Neural cell (in vitro differentiated cells): ENCODE measurements around the gene OR2T11. TPM values are rescaled to one million over a fixed set of nuclear protein-coding genes. Genes with fewer than 3 reads are reported as not detected.
"Not testable (repeated sequence)": the region's sequence is repeated elsewhere in the genome, so short reads cannot be mapped to it uniquely, and the experiment has no call there.

Source experiments
- H2AFZ ChIP-seq: fragments of 200-600, 300-800 bp; sonication (generic), shearing (Covaris generic); 2 replicates; pipeline ENCODE4 v1.6.0; 2014; ENCODE audit warnings: low read depth, mild to moderate bottlenecking, antibody characterized with exemption, low read length, moderate library complexity
- H3F3A ChIP-seq: fragments of 200-600 bp; shearing (Covaris generic); 2 replicates; pipeline ENCODE4 v1.6.1; 2016; ENCODE audit warnings: mild to moderate bottlenecking, moderate library complexity, mixed read lengths, antibody characterized with exemption, low read length; ENCODE audit not compliant: insufficient read depth, poor library complexity, severe bottlenecking
- H3K27ac ChIP-seq: fragments of 200-600, 300-800 bp; sonication (generic), shearing (Covaris generic); 2 replicates; pipeline ENCODE4 v1.5.1; 2014; ENCODE audit warnings: mild to moderate bottlenecking, low read length, moderate library complexity
- H3K27me3 ChIP-seq: fragments of 300-800, 200-600 bp; sonication (generic), shearing (Covaris generic); 2 replicates; pipeline ENCODE4 v1.6.0; 2014; ENCODE audit warnings: mild to moderate bottlenecking, low read depth, low read length, moderate library complexity; ENCODE audit not compliant: insufficient read depth
- H3K36me3 ChIP-seq: fragments of 300-800, 200-600 bp; sonication (generic), shearing (Covaris generic); 2 replicates; pipeline ENCODE4 v1.5.1; 2014; ENCODE audit warnings: mild to moderate bottlenecking, antibody characterized with exemption, low read length, moderate library complexity; ENCODE audit not compliant: insufficient read depth
- H3K4me2 ChIP-seq: fragments of 300-800, 200-600 bp; sonication (generic), shearing (Covaris generic); 2 replicates; pipeline ENCODE4 v1.6.0; 2014; ENCODE audit warnings: mild to moderate bottlenecking, low read length
- H3K4me3 ChIP-seq: fragments of 300-800, 200-600 bp; sonication (generic), shearing (Covaris generic); 2 replicates; pipeline ENCODE4 v1.5.1; 2014; ENCODE audit warnings: mild to moderate bottlenecking, low read length, moderate library complexity
- H3K79me2 ChIP-seq: fragments of 200-600 bp; shearing (Covaris generic); replicated peaks from 2 replicates; pipeline ENCODE4 v1.6.0; 2014; ENCODE audit warnings: mild to moderate bottlenecking, low read length, moderate library complexity; ENCODE audit not compliant: insufficient read depth
- H3K9ac ChIP-seq: fragments of 300-800, 200-600 bp; sonication (generic), shearing (Covaris generic); 2 replicates; pipeline ENCODE4 v1.6.1; 2016; ENCODE audit warnings: mild to moderate bottlenecking, low read length, mixed read lengths
- H3K9me2 ChIP-seq: fragments of 200-600 bp; shearing (Covaris generic); 2 replicates; pipeline ENCODE4 v1.6.1; 2016; ENCODE audit warnings: mild to moderate bottlenecking, low read length, mixed read lengths; ENCODE audit not compliant: insufficient read depth
- H3K9me3 ChIP-seq: fragments of 200-600, 300-800 bp; sonication (generic), shearing (Covaris generic); 2 replicates; pipeline ENCODE4 v1.6.1; 2016; ENCODE audit warnings: mild to moderate bottlenecking, mixed run types, low read length, moderate library complexity, mixed read lengths
- H4K20me1 ChIP-seq: fragments of 200-600 bp; shearing (Covaris generic); 2 replicates; pipeline ENCODE4 v1.6.1; 2016; ENCODE audit warnings: mild to moderate bottlenecking, mixed run types; ENCODE audit not compliant: insufficient read depth
- CTCF ChIP-seq: fragments of 450-650 bp; IDR thresholded peaks from 2 replicates; pipeline ENCODE4 v1.5.1; 2014; ENCODE audit warnings: antibody characterized with exemption, mild to moderate bottlenecking, moderate library complexity; ENCODE audit not compliant: poor library complexity, severe bottlenecking
- EP300 ChIP-seq: fragments of 450-650 bp; conservative IDR thresholded peaks from 2 replicates; pipeline ENCODE4 v1.6.1; 2014; ENCODE audit warnings: antibody characterized with exemption, mild to moderate bottlenecking, moderate library complexity; ENCODE audit not compliant: poor library complexity, severe bottlenecking
- EZH2 ChIP-seq: fragments of 200-600, 300-800 bp; shearing (Covaris generic), sonication (generic); IDR thresholded peaks from 2 replicates; pipeline ENCODE4 v1.6.1; 2014; ENCODE audit warnings: antibody characterized with exemption, low read length, borderline replicate concordance, mild to moderate bottlenecking; ENCODE audit not compliant: insufficient read depth, poor library complexity, severe bottlenecking
- MXI1 ChIP-seq: fragments of 450-650 bp; conservative IDR thresholded peaks from 2 replicates; pipeline ENCODE4 v1.6.1; 2014; ENCODE audit warnings: antibody characterized with exemption, mild to moderate bottlenecking; ENCODE audit not compliant: poor library complexity, severe bottlenecking
- POLR2AphosphoS5 ChIP-seq: IDR thresholded peaks from 2 replicates; pipeline ENCODE4 v1.6.1; 2012
- RAD21 ChIP-seq: fragments of 450-650 bp; conservative IDR thresholded peaks from 2 replicates; pipeline ENCODE4 v1.6.1; 2014; ENCODE audit warnings: antibody characterized with exemption, mild to moderate bottlenecking, moderate library complexity
- REST ChIP-seq: IDR thresholded peaks from 2 replicates; pipeline ENCODE4 v1.6.1; 2012; ENCODE audit warnings: borderline replicate concordance
- SMC3 ChIP-seq: fragments of 450-650 bp; conservative IDR thresholded peaks from 2 replicates; pipeline ENCODE4 v1.6.1; 2014; ENCODE audit warnings: antibody characterized with exemption, mild to moderate bottlenecking, moderate library complexity; ENCODE audit not compliant: poor library complexity
- TAF1 ChIP-seq: IDR thresholded peaks from 2 replicates; pipeline ENCODE4 v1.6.1; 2012; ENCODE audit warnings: low read depth
- polyA minus RNA-seq: library from RNA; depleted of rRNA, polyadenylated mRNA; stranded (reverse); fragments of >200 nt; gene quantifications from 2 replicates; pipeline ENCODE4 v1.2.3, GENCODE V29; 2014
- polyA plus RNA-seq: library from polyadenylated mRNA; depleted of rRNA; stranded (reverse); fragments of >200 nt; gene quantifications from 2 replicates; pipeline ENCODE4 v1.2.3, GENCODE V29; 2014

The OR2T11 gene
- not detected in 2 replicates for polyA plus RNA-seq
- polyA minus RNA-seq, result not detected in 2 replicates

GRCh38 chr1:248634991-248635390 is at the start of gene OR2T11:
OR2T11 (minus strand) TSS chr1:248635091; CDS start chr1:248627128, 7,963 bp downstream.
- H3K36me3 ChIP-seq, H3K9me3 ChIP-seq, H3K27me3 ChIP-seq, H3F3A ChIP-seq, H3K4me3 ChIP-seq, H3K79me2 ChIP-seq, H3K4me2 ChIP-seq, H3K9ac ChIP-seq, H4K20me1 ChIP-seq, H2AFZ ChIP-seq, H3K9me2 ChIP-seq, H3K27ac ChIP-seq: not testable (repeated sequence)

- no peaks in the 10 kb centered on the region for H3K36me3 ChIP-seq
- H3K27ac ChIP-seq, result no peak overlapping the region
- no peaks in the 10 kb centered on the region for H3K9me3 ChIP-seq
- TF ChIP-seq MXI1, result no peak
- TF ChIP-seq POLR2AphosphoS5, result no peak
- no peak for TF ChIP-seq EP300
- TF ChIP-seq REST, result no peak
- no peak for TF ChIP-seq TAF1
- TF ChIP-seq SMC3, result no peak
- TF ChIP-seq RAD21, result no peak
- TF ChIP-seq CTCF, result no peak
- TF ChIP-seq EZH2, result no peak
- H3K4me2 ChIP-seq, result no peak overlapping the region
- H3K9ac ChIP-seq, result no peak overlapping the region
- no peaks in the 10 kb centered on the region for H4K20me1 ChIP-seq
- no peak overlapping the region for H2AFZ ChIP-seq
- no peaks in the 10 kb centered on the region for H3K79me2 ChIP-seq
- no peaks in the 10 kb centered on the region for H3F3A ChIP-seq
- no peak overlapping the region for H3K4me3 ChIP-seq
- no peaks in the 10 kb centered on the region for H3K9me2 ChIP-seq
- H3K27me3 ChIP-seq, result no peaks in the 10 kb centered on the region
These were observed 46.8 kb upstream of the OR2T11 start for GRCh38 chr1:248681651-248682050.

- Histone ChIP-seq H3F3A (no peaks in the 10 kb centered on the region), H3K4me2 (no peak overlapping the region), H3K27ac (no peak overlapping the region), H3K27me3 (no peaks in the 10 kb centered on the region), H3K9me3 (no peaks in the 10 kb centered on the region), H3K9me2 (no peaks in the 10 kb centered on the region), H3K79me2 (no peaks in the 10 kb centered on the region), H3K9ac (no peak overlapping the region), H2AFZ (no peak overlapping the region), H4K20me1 (no peaks in the 10 kb centered on the region), H3K4me3 (no peak overlapping the region), H3K36me3 (no peaks in the 10 kb centered on the region)
- TF ChIP-seq EZH2 (no peak), EP300 (no peak), REST (no peak), RAD21 (no peak), TAF1 (no peak), POLR2AphosphoS5 (no peak), MXI1 (no peak), CTCF (no peak), SMC3 (no peak)
These were observed 35.1 kb upstream of the OR2T11 start for GRCh38 chr1:248670003-248670402.
